GM18861 (cell line): ENCODE data around the gene LIFR.
"Not testable (repeated sequence)": the region's sequence is repeated elsewhere in the genome, so short reads cannot be mapped to it uniquely, and the experiment has no call there.

ENCODE experiments used
- ATAC-seq: cut with Tn5 transposase; IDR thresholded peaks from one replicate; pipeline ENCODE4 v1.9.1; 2021; ENCODE audit not compliant: unreplicated experiment

The LIFR gene

DNA sequence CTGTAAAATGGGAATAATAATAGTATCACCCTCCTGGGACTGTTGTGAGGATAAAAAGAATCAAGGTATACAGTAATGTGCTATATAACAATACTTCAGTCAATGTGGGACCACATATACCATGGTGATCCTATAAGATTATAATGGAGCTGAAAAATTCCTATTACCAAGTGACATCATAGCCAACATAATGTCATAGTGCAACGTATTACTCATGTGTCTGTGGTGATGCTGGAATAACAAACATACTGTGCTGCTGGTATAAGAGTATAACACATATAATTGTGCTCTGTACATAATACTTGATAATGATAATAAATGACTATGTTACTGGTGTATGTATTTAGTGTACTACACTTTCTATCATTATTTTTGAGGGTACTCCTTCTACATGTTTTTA is 38.1 kb downstream of the LIFR start:
- no peak for ATAC-seq

DNA sequence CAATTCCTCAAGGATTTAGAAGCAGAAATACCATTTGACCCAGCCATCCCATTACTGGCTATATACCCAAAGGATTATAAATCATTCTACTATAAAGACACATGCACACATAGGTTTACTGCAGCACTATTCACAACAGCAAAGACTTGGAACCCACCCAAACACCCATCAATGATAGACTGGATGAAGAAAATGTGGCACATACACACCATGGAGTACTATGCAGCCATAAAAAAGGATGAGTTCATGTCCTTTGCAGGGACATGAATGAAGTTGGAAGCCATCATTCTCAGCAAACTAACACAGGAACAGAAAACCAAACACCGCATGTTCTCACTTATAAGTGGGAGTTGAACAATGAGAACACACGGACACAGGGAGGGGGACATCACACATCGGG is 39.8 kb downstream of the LIFR start:
- ATAC-seq = not testable (repeated sequence)

DNA sequence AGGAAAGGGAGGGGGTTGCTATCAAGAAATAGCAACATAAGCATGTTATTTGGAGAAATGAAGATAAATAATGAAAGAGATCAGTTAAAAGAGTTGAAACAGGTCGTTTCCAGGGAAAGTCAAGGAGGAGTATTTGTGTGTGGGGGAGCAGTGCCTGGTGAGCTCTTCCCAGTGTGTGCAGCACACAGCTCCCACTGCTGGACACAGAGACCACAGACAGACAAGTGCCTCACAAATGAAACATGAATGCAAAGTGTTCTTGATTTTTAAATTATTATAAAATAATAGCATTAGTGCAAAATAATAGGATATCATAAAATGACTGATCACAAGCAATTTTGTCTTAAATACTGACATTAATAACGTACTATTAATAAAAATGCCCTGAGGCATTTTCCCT is 40.8 kb downstream of the LIFR start:
- ATAC-seq = no peak

DNA sequence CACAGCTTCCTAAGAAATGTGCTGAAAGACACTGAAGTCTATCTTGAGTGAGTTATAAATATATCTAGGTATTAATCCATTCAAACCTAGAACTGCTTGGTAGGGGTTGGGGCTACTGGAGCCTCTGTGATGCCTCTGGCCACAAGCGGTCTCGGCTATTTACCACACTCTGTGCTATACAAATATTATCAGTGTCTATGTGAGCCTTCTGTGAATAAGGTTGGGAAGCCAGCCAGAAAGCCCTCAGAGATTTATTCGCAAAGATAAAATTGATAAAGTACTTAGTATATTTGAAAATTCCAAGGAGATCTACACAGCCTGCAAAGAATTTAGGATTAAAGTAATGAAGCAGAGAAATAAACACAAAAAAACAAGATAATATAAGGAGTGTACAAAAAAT is 41.4 kb downstream of the LIFR start:
- ATAC-seq = no peak

DNA sequence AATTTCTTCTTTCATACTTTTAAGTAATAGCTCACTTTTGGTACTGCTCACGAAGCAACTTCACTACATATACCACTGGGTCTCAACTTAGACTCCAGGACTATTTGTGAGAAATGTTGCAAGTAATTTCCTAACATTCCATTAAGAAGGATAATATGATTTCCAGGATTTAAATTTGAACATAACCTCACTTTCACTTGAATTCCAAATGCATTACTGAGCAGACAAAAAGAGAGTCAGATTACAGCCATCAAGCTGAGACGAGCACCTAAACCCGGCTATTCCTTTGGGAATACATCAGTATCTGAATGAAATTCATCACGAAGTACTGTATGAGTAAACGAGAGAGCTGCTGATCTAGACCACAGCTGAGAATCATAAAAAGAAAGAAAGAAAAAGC is 47.3 kb downstream of the LIFR start:
- no peak for ATAC-seq

DNA sequence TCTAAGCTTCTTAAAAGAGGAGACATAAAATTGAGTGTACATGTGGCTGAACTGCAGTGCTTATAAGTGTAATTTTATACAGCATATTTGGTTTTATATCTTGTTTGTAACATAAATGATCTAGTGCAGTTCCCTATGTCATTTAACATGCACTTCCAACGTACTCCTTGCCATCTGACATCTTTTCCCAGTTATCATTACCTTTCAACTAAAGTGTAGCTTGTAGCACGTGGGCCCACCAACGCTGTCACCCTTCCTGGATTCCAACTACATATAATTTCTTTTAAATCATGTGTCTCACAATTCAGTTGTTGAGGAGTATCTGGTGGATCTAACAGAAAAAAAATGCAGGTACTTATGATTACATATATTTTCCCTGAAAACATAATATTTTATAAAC is 50.1 kb downstream of the LIFR start:
- no peak for ATAC-seq

DNA sequence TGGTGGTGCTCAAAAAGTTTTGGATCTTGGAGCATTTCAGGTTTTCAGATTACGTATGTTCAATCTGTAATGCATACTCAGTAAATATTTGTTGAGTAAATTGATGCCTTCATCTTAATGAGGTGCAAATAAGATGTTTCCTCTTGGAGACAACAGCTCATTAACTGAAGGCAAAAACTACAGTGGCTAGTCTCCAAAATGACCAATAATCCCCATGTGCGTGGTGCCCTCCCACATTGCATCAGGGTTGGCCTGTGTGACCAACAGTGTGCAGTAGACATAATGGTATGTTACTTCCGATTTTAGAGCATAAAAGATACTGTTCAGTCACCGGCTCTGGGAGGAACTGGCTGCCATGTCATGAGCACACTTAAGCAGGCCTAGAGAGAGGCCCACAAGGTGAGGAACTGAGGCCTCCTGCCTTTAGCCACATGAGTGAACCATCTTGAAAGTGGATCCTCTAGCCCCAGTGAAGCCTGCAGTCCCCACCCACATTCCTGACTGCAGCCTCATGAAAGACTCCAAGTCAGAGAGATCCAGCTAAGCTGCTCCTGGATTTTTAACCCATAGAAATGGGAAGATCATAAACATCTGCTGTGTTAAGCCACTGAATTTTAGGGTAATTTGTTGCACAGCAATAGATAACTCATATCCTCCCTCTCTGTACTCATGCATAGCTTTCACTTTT is 55.7 kb downstream of the LIFR start:
- ATAC-seq = no peak

DNA sequence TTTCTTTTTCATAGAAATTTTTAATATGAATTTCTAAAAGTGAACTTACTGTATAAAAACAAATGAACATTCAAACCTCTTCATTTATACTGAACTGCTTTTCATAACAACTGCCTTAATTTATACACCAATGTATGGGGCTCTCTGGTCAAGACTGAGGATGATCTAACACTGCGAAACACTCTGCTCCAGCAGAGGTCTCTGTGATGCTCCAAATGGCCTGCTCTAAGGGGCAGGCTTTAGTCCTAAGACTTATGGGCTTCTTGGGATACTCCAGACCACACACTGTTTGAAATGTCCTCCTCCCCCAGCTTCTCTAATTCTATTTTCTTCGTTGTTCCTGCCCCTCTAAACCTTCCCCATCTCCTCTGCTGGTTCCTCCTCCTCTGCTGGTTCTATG is 58.5 kb downstream of the LIFR start:
- no peak for ATAC-seq

DNA sequence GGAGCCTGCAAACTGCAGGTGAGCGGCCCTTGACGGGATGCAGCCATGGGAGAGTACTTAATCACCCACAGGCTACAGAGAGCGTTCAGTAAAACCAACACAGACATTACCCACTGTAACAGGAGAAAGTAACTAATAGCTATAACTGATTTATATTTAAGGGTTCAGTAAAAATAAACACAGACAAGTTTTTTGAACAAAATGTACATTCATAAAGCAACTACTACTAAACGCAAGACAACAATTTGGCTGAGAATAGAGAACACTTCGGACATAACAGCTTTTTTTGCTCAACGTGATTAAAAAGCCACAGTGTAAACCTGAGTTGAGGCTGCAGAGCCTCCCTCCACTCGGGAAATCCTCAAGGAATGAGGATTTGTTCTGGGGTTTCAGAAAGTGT is 61.7 kb downstream of the LIFR start:
- no peak for ATAC-seq

DNA sequence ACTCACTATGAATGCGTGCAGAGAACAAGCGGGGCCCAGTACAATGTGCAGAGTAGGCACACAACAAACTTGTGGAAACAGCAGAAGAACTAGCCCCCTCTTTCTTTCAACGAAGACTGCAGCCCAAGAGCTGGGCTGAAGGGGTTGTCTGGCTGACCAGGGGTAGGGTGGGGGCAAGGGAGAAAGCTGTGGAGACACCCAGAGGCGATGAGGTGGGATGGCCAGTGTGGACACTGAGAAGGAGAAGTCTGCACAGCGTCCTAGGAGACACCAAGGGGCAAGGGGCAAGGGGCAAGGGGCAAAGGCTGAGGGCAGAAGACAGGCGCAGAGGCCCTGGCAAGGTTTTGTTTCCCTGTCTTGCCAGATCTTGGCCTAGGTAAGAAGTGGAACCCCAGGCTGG is 62.3 kb downstream of the LIFR start:
- ATAC-seq = no peak

DNA sequence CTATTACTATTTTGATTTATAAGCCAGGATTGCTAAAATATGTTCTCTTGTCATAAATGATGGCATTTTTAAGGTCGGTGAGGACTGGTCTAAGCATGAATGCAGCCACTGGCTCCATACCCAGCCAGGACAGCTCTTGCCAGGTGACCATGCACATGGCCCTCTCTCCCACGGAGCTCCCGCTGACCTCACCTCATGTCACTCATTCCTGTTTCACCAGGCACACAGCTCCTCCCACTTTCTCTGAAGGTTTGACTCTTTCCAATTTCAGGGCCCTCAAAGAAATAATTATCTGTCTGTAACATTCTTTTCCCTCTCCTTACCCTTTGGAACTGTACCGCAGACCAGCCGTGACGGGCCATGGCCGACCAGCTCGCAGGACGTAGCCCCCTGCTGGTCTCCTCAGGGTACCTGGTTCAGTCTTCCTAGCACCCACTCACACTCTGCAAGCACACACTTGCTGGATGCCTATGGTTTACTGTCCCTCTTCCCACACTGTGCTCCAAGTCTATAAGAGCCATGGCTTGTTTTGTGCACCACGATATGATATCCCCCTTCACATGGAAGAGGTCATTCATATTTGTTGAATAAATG is 72.5 kb downstream of the LIFR start:
- ATAC-seq = no peak

DNA sequence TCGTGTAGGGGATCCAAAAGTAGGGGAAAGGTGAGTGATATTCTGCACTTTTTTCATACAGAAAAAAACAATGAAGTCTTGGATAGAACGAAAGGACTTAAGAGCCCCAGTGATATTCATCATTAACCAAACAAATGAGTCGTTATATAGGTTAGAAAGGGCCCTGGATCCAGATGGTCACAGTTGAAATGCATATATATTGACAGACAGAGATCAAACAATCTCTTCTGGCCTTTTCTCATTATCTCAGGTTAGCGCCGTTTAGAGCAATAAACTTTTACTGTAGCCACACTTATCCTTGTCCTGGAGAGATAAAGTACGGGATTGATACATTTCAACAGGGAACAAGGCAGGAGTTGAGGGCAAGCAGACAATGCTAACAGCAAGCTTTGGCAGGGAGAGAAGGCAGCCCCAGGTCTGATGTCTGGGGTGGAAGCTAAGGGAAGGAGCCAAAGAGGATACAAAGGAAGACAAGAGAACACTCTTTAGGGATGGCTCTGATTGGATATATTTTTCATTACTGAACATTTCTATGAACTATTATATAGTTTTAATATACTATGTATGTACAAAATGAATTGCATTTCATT is 77.0 kb downstream of the LIFR start:
- ATAC-seq = no peak

DNA sequence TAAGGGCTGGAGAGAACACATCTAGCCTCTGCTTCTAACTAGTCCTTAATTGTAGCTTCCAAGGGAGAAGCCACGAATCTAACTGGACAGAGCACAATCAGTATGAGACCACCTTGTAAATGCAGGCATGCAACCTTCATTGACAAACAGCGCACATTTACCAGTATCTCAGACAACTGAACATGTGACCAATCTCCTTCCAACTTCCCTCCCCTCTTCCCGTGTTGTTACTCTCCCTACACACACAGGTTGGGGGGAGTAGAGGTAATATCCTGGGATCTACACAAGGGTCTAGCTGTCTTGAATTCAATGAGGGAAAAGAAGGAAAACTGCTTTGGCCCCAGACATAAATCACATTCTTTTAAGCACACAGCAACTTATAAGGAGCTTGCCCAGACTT is 77.6 kb downstream of the LIFR start:
- no peak for ATAC-seq

DNA sequence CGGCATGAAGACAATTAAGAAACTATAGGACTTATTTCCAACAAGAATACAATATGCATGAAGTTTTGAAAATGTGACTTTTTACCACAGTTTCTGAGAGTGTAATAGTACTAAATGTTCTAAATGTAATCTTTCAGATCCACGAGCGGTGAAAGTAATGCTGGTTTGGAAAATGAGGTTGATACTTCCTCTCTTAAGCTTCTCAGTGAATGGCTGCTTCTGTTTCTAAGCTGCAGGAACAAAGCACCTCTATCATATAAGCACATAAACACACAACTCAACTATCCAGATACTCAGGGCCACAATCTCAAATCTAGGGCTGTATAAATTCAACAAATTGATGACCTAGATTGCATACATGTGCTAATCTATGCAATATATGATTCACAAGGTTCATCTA is 78.3 kb downstream of the LIFR start:
- ATAC-seq = no peak

DNA sequence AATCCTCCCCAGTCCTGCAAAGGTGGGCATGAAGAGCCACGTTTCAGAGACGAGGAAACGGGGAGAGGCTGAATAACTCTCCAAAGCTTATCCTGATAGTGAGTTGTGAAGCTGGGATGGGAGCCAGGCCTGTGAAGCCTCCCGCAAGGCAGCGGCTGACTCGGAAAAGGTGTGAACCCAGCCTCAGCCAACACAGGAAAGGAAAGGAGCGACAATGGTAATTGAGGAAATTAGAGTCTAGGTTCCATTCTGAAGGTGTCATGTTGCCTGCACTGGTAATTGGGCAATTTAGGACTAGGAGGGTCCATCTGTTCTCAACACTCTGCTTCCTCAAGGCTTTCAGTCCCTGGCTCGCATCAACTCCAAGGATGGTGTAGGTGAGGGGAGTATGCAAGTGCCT is 83.4 kb downstream of the LIFR start:
- ATAC-seq = no peak

DNA sequence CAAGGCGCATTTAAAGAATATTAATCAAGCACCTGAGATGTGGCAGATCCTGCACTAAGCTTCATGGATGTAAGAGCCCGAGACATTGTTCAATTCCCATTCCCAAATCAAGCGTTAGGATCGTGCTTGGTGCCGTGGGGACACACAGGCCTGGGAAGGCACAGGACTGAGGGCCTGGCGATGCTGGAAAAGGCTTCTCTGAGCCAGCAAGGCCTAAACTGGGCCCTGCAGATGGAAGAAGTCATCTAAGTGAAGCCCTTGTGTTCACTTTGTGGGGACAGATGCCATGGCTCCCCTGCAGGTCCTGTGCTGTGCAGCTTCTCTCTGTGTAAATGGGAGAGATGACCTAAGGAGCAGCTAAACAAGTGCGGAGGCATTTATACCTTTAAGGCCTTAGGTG is 83.9 kb downstream of the LIFR start:
- ATAC-seq = no peak

DNA sequence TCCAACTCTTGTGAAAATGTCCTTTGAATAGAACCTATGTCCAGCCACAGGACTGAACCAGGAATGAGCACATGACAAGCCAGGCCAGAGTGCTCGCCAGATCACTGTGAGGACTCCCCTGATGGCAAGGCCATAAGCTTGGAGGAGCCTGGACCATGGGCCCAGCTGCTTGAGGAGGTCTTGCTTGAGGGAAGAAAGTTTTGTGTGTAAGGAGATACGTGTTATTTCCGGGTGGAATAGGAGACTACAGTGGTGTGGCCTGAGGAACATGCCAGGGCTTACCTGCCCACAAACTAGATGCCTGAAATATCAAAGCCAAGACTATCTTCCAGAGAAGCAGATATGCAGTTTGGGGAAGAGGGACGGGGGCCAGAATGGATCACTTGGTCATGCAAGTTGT is 84.7 kb downstream of the LIFR start:
- ATAC-seq = no peak

DNA sequence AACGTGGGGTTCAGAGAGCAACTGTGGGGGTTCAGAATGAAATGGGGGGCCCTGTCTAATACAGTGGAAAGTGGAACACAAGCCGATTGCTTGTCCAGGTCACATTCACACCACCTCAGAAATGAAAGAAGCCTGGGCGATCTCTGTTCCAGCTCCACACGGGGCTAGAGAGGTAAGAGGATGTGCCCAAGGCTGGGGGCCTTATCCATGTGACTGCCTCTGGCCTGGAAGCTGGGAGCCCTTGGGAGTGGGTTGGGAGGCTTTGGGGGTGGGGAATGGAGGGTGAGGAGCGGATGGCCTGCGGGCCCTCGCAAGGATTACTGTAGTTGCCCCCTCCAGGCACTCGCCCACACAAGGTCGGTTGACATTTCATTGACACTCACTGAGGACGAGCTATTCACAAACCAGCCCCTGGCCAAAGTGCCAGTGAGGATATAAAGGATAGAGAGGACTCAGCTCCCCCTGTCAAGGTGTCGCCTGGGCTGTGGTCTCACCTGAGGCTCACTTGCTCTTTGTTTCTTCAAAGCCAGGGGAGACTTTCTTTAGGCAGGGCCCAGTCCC is 86.7 kb downstream of the LIFR start:
- ATAC-seq = no peak

DNA sequence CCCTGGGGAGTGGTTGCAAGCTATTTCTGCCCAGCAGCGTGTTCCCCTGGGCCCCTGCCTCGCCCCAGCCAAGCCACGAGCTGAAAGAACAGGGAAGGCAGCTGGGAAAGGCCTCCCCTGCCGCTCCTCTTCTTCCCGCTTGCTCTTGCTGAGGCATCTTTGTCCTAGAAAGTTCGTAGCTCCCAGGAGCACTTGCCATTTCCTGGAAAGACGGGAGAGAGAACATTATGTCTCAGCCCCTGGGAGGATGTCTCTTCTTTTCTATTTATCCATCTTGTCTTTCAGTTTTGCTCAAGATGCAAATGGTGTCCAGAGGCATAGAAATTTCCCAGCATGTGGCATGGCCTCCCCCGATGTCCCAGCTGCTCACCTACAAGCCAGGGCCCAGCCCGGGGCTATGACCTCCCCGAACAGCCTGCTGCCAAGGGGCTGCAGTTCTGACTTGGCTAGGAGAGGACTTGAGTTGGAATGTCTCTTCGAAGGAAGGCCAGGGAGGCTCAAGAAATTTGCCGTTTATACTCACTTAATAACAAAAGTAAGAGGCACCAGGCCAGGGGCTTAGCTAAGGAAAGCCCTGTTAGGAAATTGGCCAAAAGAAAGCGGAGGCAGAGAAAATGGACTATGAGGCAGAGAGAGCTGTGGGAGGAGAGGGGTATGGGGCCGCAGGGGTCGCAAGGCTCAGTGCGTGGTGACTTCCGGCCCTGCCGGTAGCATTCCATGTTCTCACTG is 87.3 kb downstream of the LIFR start:
- no peak for ATAC-seq

DNA sequence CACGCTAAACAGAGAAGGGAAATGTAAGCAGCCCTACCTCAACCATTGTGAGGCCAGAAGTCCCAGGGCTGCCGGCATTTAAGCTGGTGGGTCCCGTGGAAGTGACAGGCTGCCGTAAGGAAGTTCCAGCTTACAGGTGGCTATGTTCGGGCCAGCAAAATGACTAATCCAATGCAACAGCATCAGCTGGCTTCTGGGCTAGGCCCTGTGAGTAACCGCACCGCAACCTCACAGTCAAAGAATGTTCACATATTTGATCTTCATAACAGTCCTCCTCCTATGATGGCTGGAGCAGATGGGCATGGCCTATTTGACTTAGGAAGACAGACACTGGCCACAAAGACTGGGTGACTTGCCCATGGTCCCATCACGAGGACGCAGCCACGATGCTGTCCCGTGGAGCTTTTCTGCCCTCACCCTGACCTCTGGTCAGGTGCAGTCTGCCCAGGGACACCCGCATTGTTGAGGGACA is 88.2 kb downstream of the LIFR start:
- no peak for ATAC-seq

DNA sequence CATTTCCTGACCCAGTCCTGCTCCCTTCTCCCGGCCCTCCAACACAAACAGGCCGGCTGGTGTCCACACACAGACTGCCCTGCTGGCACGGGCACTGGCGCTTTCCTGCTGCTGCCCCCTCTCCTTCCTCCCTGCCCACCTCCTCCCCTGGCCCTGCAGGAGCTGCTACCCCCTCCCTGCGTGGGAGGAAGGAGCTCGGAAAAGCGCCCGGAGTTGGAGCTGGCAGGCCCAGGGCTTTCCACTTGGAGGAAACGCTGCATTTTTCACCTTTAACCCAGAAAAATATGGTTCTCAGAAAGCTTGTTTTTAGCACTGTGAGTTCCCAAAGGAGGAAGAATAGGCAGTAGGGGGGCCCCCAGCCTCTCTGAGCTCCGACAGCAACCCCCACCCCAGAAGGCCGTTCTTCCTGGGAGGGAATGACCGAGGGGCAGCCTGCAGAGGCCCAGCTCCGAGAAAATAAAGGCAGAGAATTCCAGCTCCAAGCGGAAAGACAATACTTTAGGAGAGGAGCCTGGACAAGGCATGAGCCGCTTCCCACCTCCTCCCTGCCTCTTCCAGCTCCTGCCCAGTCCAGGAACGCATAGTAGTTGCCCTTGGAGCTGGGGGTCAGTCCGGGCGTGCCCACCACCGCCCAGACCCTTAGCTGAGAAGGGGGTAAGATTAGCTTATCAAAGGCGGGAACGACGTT is 88.9 kb downstream of the LIFR start:
- no peak for ATAC-seq
